ENCODE measurements around the gene CLNK. TPM values are rescaled to one million over a fixed set of nuclear protein-coding genes. Genes with fewer than 3 reads are reported as not detected.

The CLNK gene
- total RNA-seq, 1 experiment from 2014 or later = not detected

- peak; percentile 76 for DNase-seq (ENCODE audit: low read depth)
Observed at GRCh38 chr4:10457255-10457801, 227.2 kb downstream of the CLNK start, which contains the start of gene ZNF518B. TSS of gene ZNF518B (minus strand) at chr4:10457426. CDS start at chr4:10446328, 11,098 bp downstream.

- peak; percentile 68 for DNase-seq (ENCODE audit: low read depth)
Observed at GRCh38 chr4:10456595-10457254, 227.8 kb downstream of the CLNK start.

- DNase-seq (ENCODE audit: low read depth) = no peak
Observed at GRCh38 chr4:10456260-10456594, 228.3 kb downstream of the CLNK start.

- no peak for DNase-seq (ENCODE audit: low read depth)
Observed at GRCh38 chr4:10455133-10455532, 229.4 kb downstream of the CLNK start.

- no peak for DNase-seq (ENCODE audit: low read depth)
Observed at GRCh38 chr4:10454726-10455125, 229.8 kb downstream of the CLNK start.

GRCh38 chr4:10454121-10454520 is 230.4 kb downstream of the CLNK start:
- DNase-seq (ENCODE audit: low read depth) = no peak

GRCh38 chr4:10448991-10449390 is 235.6 kb downstream of the CLNK start:
- DNase-seq (ENCODE audit: low read depth) = no peak

GRCh38 chr4:10442976-10443375 is 241.6 kb downstream of the CLNK start:
- DNase-seq (ENCODE audit: low read depth) = peak; percentile 59

GRCh38 chr4:10441512-10441911 is 243.1 kb downstream of the CLNK start:
- no peak for DNase-seq (ENCODE audit: low read depth)

GRCh38 chr4:10438924-10439323 is 245.6 kb downstream of the CLNK start:
- no peak for DNase-seq (ENCODE audit: low read depth)

GRCh38 chr4:10437735-10438134 is 246.8 kb downstream of the CLNK start:
- DNase-seq (ENCODE audit: low read depth) = no peak

Other genes starting within 250 kb of the CLNK start
- 18.0 and 18.5 TPM in 2 replicates for gene ZNF518B, start 227.3 kb downstream of the CLNK start, total RNA-seq (2014; rRNA removed; shearing (Covaris generic))